HG03108 (cell line): ENCODE results near the gene KIFC3.
"Not testable (repeated sequence)": the region's sequence is repeated elsewhere in the genome, so short reads cannot be mapped to it uniquely, and the experiment has no call there.

Source experiments
- ATAC-seq: cut with Tn5 transposase; IDR thresholded peaks from one replicate; pipeline ENCODE4 v1.9.1; 2021; ENCODE audit warnings: moderate library complexity; ENCODE audit not compliant: unreplicated experiment

KIFC3 gene

DNA sequence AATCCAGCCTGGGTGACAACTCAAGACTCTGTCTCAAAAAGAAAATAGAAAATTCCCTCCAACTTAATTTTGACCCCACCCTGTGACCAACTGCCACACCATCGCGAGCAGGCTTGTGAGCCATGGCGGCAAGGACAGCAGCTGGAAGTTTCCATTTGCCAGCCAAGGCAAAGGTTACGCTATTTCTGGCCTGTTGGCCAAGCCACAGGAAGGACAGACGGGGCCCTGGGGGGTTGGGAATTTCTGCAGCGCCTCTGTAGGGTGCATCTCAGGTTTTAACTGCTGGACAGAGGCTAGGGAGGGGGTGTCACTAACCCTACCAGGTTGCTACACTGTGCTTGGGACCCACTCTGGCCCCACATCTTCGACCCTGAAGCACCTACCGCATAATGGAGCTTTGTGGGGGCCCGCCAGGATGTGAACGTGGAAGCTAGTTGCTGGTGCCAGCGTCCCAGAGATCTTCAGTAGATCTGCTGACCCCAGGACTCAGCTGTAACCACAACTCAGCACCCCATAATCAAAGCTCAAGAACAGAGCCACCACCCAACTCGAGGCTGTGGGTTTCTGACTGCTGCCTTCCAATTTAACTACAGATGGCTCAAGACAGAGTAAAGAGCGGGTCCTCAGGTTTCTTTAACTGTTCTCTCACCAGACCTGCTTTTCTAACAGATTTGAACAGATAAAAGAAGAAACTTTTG is 10.9 kb downstream of the KIFC3 start:
- no peak for ATAC-seq

DNA sequence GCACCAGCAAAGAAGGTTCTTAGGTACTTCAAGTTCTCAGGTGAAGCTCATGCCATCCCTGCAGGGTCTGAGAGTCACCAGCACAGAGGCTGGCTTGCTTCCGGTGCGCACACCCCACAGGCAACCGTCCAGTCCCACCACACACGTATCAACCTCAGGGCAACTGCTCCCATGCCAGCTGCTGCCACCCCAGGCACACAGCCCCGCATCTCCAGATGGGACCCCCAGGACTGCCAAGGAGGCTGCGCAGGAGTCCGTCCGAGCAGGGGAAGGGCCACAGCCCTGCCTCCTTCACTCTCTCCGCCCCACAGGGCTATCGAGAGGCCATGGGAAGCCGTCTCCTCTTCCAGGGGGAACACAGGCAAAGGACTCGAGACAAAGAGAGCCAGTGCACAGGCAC is 13.3 kb downstream of the KIFC3 start:
- ATAC-seq = no peak

DNA sequence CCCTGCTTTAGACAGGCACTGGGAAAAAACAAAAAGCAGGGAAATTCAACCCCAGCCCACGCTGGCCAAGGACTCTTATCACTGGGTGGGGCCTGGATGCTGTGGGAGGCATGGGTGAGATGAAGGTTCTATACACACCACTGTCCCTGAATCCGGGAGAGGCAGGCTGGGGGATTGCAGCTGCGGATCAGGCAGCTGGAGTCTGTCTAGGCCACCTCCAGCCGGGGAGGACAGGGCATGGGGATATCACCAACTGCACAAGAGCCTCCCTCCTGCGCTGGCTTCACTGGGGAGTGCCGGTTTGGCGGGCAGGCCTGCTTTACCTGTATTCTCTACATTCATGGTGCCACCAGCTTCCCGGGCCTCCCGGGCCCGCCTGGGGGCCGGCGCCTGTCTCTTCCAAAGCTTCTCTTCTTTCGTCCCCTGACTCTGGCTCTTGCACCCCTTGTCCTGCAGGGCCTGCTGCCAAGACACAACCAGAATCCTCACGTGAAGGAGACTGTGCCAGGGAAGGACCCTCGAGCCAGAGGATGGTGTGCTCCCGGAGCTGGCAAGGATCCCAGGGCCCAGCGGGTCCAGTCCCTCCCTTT is 13.9 kb downstream of the KIFC3 start:
- ATAC-seq = no peak

GRCh38 chr16:57787519-57787905 is 14.8 kb downstream of the KIFC3 start:
- ATAC-seq = no peak

- no peak for ATAC-seq
These were observed 15.4 kb downstream of the KIFC3 start for GRCh38 chr16:57786632-57787518.

DNA sequence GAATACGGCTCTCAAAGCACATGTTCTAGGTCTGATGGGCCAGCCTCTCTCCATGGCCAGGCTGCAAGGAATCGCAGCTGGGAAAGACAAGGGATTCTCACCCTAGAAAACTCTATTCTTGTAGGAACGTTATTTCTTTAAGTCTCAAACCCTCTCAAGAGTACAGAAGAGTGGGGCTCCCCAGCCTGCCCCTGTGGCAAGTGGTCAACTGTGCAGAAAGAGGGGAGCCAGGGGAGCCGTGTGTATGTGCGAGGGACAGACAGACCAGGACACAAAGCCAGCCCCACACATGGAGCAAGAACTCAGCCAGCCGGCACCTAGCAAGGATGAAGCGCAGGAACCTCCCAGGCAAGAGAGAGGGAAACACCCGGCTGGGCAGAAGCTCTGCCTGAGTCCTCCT is 16.4 kb downstream of the KIFC3 start:
- ATAC-seq = no peak

GRCh38 chr16:57785385-57785784 is 16.9 kb downstream of the KIFC3 start:
- ATAC-seq = no peak

- ATAC-seq = no peak
These were observed 18.0 kb downstream of the KIFC3 start for GRCh38 chr16:57784334-57784733.

- no peak for ATAC-seq
These were observed 18.4 kb downstream of the KIFC3 start for GRCh38 chr16:57783883-57784282.

- ATAC-seq = no peak
These were observed 19.2 kb downstream of the KIFC3 start for GRCh38 chr16:57783116-57783515.

GRCh38 chr16:57782607-57783055 is 19.7 kb downstream of the KIFC3 start:
- ATAC-seq = not testable (repeated sequence)

- ATAC-seq = no peak
These were observed 20.3 kb downstream of the KIFC3 start for GRCh38 chr16:57781741-57782606.

GRCh38 chr16:57781349-57781740 is 20.9 kb downstream of the KIFC3 start:
- ATAC-seq = no peak

DNA sequence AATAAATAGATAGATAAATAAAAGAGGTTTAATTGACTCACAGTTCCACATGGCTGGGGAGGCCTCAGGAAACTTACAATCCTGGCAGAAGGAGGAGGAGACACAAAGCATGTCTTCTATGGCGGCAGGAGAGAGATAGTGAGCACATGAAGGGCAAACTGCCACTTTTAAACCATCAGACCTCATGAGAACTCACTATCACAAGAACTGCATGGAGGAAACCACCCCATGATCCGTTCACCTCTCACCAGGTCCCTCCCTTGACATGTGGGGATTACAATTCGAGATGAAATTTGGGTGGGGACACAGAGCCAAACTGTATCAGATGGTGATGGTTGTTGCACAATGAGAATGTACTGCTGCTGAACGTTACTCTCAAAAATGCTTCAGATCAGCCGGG is 22.5 kb downstream of the KIFC3 start:
- not testable (repeated sequence) for ATAC-seq

- no peak for ATAC-seq
These were observed 23.6 kb downstream of the KIFC3 start for GRCh38 chr16:57778658-57779057.

- no peak for ATAC-seq
These were observed 26.4 kb downstream of the KIFC3 start for GRCh38 chr16:57775661-57776469.

- ATAC-seq = no peak
These were observed 27.5 kb downstream of the KIFC3 start for GRCh38 chr16:57774705-57775285.

DNA sequence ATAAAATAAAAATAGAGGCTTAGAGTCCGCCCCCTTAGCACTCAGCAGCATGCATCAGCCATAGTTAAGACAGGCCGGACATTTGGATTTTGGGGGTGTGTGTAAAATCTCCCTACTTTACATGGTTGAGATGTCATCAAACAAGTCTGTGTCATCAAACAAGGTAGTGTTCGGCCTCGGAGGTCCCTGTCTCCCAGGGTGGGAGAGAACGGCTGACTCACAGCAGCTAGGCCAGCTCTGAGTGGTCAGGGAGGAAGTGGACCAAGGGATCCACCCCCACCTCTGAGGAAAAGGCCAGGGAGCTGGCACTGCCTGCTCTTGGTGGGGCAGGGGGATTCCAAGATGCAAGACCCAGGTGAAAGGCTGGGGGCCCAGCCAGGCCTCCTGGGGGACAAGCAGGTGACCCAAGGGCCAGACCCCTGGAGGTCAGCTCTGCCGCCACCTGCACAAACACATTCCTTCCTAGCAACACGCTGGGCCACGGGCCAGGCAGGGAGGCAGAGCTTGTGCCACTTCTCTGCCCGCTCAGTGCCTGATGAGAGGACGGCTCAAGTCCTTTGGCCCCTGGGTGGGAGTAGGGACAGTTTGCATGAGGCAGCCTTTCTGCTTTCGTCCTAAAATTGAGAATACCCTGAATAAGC is 28.5 kb downstream of the KIFC3 start:
- ATAC-seq = no peak

GRCh38 chr16:57773019-57773418 is 29.3 kb downstream of the KIFC3 start:
- ATAC-seq = no peak
